Activated CD8-positive, alpha-beta memory T cell treated with anti-CD3 and anti-CD28 coated beads for 24 hours (primary cell): ENCODE measurements around the gene DDO.
"Not testable (repeated sequence)": the region's sequence is repeated elsewhere in the genome, so short reads cannot be mapped to it uniquely, and the experiment has no call there.

Experiments
- DNase-seq: peaks from one replicate; pipeline ENCODE4 v3.0.0-alpha.2; 2020

DDO gene, protein sequence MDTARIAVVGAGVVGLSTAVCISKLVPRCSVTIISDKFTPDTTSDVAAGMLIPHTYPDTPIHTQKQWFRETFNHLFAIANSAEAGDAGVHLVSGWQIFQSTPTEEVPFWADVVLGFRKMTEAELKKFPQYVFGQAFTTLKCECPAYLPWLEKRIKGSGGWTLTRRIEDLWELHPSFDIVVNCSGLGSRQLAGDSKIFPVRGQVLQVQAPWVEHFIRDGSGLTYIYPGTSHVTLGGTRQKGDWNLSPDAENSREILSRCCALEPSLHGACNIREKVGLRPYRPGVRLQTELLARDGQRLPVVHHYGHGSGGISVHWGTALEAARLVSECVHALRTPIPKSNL

DNA sequence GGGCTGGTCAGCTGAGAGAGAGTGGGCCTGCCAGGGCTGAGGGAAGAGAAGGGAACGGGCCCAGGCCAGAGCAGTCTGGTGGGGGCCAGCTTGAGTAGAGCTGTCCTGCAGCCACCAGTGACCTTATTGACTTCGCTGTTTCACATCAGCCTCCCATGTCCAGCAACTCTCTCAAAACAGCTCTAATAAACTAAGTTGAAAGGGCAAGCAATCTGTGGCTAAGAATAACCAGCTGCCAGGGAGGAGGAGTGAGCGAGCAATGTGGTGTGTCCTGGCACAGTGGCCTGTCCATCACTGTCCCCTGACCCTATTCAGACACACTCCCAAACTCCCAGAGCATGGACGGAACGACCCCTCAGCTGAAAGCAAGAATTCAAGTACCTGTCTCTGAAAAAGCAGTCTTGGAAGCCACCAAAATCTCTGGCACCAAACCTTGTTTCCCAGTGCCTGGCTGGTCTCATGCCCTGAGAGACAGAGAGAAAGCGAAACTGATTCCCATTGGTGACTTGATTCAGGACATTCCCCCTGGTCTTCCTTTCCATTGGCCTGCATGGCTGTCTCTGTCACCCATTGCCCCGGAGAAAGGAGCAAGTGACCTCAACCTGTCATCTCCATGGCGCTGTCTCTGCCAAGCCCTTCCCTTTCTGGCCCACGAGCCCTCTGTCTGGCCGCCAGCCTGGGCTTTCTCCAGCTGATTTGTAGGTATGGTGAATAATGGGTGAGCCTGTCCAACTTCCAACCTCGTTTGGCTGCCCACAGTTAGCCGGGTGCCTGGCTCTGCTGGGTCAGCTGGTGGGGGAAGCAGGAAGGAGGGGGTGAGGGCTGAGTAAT, at the start of gene DDO:
Gene DDO (minus strand): TSS at position 490 of the 831 bp plus-strand sequence. CDS start 2,113 bp downstream, outside the sequence.
- DNase-seq: no peak

DNA sequence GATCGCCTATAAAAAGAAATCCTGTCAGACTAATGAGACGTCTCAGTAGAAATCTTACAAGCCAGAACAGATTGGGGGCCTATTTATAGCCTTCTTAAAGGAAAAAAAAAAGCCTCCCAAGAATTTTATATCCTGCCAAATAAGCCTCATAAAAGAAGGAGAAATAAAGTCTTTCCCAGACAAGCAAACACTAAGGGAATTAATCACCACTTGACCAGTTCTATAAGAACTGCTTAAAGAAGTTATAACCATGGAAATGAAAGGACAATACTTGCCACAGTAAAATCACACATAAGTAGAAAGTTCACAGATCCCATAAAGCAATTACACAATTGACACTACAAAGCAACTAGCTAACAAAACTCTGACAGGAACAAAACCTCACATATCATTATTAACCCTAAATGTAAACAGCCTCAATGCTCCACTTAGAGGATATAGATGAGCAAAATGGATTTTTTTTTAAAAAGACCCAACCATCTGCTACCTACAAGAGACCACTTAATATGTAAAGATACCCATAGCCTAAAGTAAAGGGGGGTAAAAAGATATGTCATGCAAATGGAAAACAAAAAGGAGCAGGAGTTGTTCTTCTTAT, 47.6 kb upstream of the DDO start:
- DNase-seq: no peak

DNA sequence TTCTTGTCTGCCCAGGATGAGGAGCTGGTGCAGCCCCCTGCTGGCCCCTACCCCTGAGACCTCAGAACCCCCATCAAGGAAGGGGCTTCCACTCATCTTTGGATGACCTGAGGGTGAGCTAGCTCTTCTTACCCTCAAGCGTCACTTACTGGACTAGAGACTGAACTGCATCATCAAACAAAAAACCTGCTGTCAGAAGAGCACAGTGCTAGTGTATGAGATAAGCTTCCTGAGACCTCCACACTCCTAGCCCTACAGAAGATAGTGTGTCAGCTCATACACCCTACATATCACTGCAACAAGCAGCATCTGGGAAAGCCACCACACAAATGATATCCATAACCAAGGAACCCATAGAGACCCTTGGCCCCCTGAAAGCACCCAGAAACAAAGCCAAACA, 46.0 kb upstream of the DDO start:
- DNase-seq: no peak

DNA sequence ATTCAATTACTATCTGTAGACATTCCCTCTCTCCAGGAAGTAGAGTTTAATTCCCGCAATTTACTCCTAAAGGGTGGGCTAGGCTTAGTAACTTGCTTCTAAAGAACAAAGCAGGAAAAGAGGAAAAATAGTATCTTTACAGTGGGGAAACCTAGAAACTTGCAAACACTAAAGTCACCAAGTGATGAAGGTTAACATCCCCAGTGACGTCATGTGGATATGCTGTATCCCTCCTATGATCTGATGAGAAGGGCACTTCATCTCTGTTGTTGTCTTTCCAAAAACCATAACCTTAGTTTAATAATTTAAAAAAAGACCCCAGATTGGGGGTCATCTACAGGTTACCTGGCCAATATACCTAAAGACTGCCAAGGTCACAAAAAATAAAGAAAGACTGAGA, 43.8 kb upstream of the DDO start:
- no peak for DNase-seq

DNA sequence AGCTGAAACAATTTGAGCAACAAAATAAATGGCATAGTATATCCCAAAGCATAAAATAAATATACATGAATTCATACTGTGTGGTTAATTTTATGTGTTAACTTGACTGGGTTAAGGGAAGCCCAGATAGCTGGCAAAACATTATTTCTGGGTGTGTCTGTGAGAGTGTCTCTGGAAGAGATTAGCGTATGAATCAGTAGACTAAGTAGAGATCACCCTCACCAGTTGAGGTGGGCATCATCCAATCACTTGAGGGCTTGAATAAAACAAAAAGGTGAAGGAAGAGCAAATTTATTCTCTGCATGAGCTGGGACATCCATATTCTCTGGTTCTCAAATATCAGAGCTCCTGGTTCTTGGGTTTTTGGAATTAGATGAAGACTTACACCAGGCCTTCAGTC, 43.1 kb upstream of the DDO start:
- no peak for DNase-seq

DNA sequence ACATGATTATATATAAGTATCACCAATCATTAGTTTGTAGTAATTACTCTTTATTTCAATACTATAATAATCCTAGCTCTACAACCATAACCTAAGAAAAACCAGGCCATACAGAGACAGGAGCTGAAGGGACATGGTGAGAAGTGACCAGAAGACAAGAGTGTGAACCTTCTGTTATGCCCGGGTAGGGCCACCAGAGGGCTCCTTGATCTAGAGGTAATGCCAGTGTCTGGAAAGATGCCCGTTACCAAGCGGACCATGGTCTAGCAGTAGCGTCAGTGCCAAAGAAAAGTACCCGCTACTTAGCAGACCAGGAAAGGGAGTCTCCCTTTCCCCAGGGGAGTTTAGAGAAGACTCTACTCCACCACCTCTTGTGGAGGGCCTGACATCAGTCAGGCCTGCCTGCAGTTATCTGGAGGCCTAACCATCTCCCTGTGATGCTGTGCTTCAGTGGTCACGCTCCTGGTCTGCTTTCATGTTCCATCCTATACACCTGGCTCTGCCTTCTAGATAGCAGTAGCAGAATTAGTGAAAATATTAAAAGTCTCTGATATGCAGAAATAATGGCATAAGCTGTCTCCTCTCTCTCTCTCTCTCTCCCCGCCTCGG, 42.3 kb upstream of the DDO start:
- not testable (repeated sequence) for DNase-seq

DNA sequence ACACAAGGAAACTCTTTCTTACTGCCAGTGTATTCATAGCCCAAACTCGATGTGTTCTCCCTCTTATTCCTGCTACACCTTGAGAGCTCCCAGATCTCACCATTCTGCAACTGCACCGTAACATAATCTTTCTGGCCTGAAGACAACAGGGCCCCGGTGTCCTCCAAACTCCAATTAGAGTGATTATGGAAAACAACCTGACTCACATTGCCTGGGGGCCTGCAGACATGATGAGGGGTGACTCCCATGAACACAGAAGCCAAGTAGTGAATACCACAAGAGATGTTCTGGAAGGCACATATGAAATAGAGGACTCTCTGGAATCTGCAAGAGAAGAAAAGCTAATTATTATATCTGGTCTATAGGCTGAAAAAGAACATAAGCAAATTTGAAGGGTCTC, 41.3 kb upstream of the DDO start:
- DNase-seq: no peak

DNA sequence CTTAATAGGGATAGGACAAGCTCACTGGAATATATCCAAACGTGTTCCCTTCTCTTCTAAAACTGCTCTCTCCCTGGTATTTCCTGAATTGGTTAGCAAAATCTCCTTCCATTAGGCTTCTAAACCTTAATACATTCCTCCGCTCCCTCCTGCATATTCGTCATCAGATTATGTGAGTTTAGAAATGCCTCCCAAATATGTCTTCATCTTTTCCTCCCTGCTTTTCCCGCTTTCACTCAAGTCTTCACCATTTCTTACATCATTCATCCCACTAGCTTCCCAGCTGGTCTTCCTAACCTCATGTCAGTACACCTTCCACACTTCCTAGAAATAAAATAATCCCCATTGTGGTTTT, 34.1 kb upstream of the DDO start:
- no peak for DNase-seq

DNA sequence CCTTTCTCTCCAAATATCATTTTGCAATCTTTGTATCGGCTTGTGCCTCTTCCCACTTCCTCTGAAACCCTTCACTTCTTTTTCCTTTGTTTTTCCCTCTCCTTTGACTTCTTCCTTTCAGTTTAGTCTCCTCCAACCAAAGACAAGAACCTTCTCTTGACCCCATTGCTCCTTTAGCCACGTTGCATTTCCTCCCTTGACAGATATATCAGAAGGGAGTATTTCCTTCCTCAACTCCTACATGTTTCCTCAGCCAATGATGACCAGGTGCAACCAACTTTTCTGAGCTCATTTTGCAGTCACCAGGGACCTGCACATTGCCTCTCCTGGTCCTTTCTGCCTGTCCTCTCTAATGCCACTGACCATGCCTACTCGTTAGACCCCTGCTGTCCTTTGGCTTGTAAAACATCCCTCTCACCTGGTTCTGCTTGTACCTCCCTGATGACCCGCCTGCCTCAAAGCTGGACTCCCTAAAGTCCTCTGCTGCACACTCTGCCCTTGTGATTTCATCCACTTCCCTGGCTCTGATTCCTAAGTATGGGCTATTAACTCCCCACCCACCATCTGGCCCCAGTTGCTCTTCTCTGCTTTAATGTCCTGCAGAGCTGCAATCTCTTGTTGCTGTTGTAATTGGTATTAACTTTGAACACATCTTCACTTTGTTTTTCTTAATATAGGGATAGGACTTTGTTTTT, 33.6 kb upstream of the DDO start:
- DNase-seq: no peak

DNA sequence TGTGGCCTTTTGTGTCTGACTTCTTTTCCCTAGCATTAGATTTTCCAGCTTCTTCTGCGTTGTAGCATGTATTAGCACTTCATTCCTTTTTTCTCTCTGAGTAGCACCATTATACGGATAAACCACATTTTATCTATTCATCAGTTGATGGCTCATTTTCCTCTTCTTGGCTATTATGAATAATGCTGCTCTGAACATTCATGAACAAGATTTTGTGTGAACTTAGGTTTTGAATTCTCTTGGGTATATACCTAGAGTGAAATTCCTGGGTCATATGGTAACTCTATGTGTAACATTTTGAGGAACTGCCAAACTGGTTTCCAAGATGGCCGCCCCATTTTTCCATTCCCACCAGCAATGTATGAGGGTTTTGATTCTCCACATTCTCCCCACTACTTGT, 32.4 kb upstream of the DDO start:
- DNase-seq: no peak

DNA sequence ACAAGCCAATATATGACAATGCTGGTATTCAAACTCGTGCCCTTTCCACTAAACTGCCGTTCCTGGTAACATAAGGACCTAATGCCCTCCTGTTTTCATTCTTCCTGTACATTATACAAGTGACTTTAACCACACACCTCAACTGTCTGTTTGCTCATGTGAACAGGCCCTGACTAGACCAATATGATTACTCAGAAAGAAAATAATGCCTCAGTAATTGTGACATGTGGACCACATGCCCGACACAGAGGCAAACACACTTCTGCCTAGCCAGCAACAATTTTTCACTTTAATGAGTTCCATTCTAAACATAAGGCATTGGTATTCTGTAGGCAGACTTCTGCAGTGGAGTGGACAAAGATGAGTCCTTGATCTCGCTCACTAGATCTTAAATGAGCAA, 31.0 kb upstream of the DDO start:
- no peak for DNase-seq

DNA sequence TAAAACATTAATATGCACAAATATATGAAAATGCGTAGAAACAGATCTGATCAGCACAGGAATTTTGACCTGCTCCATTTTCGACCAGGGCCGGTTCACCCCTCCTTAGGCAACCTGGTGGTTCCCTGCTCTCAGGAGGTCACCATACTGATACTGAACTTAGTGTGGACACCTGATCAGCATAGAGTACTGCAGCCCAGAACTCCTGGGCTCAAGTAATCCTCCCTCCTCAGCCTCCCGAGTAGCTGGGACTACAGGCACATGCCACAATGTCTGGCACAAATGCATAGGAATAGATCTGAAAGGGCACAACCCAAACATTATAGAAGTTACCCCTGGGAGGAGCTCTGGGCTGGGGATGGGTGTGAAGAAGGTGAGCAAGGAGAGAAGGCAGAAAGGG, 24.7 kb upstream of the DDO start:
- DNase-seq: no peak

DNA sequence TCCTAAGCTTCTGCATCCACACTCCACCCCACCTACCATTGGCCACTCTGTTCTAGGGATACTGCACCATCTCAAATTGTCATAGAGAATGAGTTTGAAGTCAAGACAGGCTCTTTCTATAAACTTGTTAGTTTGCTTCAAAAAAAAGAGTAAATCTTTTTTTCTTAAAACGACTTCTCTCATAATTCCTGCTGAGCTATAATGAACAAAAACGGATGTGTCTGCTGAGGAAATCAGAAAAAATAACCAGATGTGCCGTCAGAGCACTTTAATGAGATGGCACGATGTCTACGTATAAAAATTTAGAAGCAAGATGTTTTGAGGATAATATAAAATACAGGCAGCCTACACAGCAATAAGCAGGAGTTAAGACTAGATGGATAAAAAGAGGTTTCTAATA, 24.0 kb upstream of the DDO start:
- DNase-seq: no peak

DNA sequence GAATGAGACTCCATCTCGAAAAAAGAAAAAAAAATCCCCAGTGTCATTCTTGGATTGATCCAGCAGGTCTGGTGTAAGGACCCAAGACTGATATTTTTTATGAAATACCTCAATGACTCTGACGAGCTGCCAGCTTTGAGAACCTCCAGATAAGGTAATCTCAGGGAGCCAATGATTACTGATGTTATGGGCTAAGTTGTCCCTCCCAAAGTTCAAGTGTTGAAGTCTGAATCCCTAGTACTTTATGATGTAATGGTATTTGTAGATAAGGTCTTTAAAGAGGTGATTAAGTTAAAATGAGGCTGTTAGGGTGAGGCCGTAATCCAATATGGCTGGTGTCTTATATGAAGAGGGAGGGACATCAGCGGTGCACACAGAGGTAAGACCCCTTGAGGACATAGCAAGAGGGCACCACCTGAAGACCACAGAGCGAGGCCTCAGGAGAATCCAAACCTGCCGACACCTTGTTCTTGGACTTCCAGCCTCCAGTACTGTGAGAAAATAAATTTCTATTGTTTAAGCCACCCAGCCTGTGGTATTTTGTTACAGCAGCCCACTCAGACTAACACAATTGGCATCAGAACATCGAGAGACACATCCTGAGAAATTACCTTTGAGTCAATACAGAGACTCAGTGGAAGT, 19.7 kb upstream of the DDO start:
- no peak for DNase-seq

DNA sequence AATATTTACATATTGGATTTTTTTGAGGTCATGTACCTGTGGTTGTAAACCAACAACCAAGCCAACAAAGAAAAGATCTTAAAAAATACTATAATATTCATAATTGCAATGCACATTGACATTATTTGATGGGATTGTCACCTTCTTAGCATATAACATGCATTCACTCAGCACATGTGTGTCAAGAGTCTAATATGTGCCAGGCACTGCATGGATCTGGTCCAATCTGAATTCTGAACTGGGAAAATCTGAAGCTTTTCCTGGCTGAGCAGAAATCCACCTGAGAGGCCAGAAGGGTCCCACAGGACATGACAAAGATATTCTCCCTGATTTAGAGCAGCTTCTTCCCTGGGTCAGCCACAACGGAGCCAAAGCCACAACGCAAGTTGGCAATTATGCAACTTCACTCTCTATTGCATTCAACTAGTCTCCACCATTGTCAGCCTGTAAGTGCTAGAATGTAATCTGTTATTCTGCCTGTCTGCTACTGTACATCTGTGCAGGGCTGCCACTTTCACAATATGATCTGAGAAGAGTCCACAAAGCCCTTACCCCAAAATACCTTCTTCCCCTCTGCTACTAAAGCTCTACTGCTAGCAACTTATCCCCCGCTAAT, 17.0 kb upstream of the DDO start:
- no peak for DNase-seq

DNA sequence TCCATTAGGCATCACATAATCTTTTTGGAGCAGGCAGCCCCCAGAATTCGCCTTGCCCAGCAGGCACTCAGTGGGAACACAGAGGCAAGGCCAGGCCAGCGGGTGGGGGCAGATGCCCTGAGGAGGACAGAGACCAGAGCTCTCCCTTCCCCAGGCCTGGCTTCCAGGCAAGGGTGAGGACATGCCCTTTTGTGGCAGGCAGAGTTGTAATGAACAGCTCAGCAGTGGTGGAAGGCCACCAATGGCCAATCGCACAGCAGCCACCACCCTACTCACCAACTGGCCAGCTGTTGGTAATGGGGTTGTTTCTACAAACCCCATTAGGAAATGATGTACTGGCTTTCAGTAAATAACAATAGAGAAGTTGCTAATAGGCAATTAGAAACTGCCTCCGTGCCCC, 15.4 kb upstream of the DDO start:
- DNase-seq: no peak

DNA sequence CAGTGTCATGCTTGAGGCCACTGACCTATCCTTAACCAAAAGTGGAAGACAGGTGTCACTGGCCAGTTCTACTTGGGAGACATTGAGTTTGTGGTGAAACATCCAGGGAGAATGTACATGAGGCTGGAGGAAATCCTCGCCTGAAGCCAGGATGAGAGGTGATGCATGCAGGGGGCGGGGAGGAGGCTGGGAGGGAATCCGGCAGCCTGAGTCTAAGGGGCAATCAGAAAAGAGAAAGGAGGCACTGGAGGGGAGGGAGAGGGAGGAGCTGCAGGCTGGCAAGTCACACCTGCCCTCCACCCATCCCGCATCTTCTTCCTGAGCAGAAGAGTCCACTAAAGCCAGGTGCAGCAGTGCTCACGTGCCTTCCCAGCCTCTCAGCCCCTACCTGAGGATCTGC, 14.9 kb upstream of the DDO start:
- DNase-seq: no peak

DNA sequence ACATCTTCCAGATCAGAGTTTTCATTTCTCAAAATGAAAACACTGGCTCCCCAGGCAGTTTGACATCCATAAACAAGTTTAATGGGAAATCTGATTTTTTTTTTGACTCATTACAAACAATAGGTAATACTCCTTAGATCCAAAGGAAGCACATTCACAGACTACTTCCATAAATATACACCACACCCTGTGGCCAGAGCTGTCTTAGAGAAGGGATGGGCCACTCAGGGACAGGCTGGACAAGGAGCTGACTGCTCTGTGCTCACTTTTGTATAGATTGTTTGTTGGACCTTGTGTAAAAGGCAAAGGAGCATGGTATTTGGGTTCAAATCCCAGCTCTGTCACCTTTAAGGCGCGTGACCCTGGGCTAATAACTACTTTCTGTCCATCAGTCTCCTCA, 12.8 kb upstream of the DDO start:
- DNase-seq: no peak

DNA sequence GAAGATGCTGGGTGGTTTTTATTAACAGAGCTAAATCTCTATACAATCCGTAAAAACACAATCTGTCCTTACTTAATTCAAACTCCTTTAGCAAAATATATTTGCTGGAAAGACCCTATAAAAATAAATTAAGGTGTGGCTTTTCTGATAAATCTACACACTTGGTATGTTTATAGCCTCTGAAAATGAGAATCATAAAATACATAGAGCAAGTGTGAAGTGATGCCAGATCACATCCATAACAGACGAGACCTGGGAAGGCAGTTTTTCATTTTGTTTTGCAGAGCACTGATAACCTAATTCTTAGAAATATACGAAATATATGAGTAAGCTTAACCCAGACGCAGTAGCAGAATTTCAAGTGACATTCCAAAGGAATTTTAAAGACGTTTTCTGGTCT, 10.4 kb upstream of the DDO start:
- no peak for DNase-seq

DNA sequence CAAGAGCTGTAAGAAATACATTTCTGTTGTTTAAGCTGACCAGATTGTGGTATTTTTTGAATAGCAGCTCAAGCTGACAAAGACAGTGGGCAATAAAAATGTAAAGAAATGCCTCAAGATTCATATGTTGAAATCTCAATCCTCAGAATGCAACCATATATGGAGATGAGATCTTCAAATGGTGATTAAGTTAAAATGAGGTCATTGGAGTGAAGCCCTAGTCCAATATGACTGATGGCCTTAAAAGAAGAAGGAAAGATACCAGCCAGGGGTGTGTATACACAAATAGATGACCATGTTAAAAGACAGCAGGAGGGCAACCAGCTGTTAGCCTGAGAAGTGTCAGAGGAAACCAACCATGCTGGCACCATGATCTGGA, 7.1 kb upstream of the DDO start:
- DNase-seq: no peak

DNA sequence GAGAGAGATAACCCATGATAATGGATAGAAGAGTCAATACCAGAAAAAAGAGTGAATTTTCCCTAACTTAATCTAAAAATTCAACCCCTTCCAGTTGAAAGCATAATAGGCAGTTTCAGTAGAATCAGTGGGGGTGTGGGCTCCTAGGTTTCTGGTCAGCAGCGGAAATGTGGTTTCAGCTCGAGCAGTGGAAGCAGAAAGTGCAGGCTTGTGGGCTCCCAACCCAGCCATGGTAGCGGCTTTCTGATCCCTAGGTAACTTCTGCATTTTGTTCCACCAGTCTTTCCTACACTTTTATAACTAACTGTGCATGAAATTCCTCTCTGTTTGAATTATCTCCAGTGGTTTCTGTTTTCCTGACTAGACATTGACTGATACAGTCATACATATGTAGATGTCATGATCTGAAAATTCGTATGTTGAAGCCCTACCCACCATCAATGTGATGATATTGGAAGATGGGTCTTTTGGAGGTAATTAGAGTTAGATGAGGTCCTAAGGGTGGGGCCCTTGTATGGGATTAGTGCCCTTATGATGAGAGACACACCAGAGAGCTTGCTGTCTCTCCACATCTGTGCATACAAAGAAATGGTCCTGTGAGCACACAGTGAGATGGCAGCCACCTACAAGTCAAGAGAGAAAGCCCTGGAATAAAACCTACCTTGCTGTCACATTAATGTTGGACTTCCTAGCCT, 6.5 kb upstream of the DDO start:
- DNase-seq: no peak
